OCI-LY3 (cell line): Measurements from ENCODE around the gene ICE1.

Source experiments
- CTCF ChIP-seq: fragments of 200-600, 300-600 bp; sonication (generic); IDR thresholded peaks from 2 replicates; pipeline ENCODE4 v1.5.1; 2014; ENCODE audit warnings: antibody characterized with exemption, low read length, low read depth
- EZH2phosphoT487 ChIP-seq: fragments of 200-600 bp; shearing (Covaris generic); IDR thresholded peaks from 2 replicates; pipeline ENCODE4 v1.6.1; 2018; ENCODE audit warnings: antibody characterized with exemption, mixed run types, low read depth

- TF ChIP-seq CTCF (no peak), EZH2phosphoT487 (no peak)
These were observed 77.0 kb downstream of the ICE1 start for GRCh38 chr5:5499442-5499841.
